OCI-LY3 (cell line): ENCODE results near the gene C9orf85.

Experiments used
- EZH2phosphoT487 ChIP-seq: fragments of 200-600 bp; shearing (Covaris generic); IDR thresholded peaks from 2 replicates; pipeline ENCODE4 v1.6.1; 2018; ENCODE audit warnings: antibody characterized with exemption, mixed run types, low read depth
- TF ChIP-seq, protein P1 (sequence below): fragments of 200-600, 300-600 bp; sonication (generic); IDR thresholded peaks from 2 replicates; pipeline ENCODE4 v1.5.1; 2014; ENCODE audit warnings: antibody characterized with exemption, low read length, low read depth

GRCh38 chr9:71929223-71929622 lies 17.8 kb downstream of the C9orf85 start:
- TF ChIP-seq, protein P1, sequence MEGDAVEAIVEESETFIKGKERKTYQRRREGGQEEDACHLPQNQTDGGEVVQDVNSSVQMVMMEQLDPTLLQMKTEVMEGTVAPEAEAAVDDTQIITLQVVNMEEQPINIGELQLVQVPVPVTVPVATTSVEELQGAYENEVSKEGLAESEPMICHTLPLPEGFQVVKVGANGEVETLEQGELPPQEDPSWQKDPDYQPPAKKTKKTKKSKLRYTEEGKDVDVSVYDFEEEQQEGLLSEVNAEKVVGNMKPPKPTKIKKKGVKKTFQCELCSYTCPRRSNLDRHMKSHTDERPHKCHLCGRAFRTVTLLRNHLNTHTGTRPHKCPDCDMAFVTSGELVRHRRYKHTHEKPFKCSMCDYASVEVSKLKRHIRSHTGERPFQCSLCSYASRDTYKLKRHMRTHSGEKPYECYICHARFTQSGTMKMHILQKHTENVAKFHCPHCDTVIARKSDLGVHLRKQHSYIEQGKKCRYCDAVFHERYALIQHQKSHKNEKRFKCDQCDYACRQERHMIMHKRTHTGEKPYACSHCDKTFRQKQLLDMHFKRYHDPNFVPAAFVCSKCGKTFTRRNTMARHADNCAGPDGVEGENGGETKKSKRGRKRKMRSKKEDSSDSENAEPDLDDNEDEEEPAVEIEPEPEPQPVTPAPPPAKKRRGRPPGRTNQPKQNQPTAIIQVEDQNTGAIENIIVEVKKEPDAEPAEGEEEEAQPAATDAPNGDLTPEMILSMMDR, result no peak
- TF ChIP-seq EZH2phosphoT487, result no peak
